Right lung (tissue), 5 donors: ENCODE results near the gene SDK1. TPM values are rescaled to one million over a fixed set of nuclear protein-coding genes. Genes with fewer than 3 reads are reported as not detected.
"Not testable (repeated sequence)": the region's sequence is repeated elsewhere in the genome, so short reads cannot be mapped to it uniquely, and the experiment has no call there.

Source experiments
- DNase-seq, 2 donors: peaks; one replicate each; pipeline ENCODE4 v3.0.0-alpha.2; 2013
- polyA plus RNA-seq, 5 donors: library from polyadenylated mRNA; unstranded; fragments of 120-200 nt; gene quantifications; one replicate each; pipeline versions ENCODE4 v1.2.1 to v1.2.3, GENCODE V29; 2013; ENCODE audit warnings: inconsistent platforms in 1 of 5, low replicate concordance in 1 of 5; ENCODE audit not compliant: insufficient read length in 5 of 5, insufficient read depth in 1 of 5

SDK1 gene
- polyA plus RNA-seq, 5 donors: 8.1 to 19.5 (median 9.5) TPM

DNA sequence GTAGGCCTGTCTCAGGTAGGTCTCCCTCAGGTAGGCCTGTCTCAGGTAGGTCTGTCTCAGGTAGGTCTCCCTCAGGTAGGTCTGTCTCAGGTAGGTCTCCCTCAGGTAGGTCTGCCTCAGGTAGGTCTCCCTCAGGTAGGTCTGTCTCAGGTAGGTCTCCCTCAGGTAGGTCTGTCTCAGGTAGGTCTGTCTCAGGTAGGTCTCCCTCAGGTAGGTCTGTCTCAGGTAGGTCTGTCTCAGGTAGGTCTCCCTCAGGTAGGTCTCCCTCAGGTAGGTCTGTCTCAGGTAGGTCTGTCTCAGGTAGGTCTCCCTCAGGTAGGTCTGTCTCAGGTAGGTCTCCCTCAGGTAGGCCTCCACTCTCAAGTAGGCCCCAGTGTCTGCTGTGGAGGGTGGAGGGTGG is 281.1 kb downstream of the SDK1 start:
- DNase-seq: not testable (repeated sequence)

DNA sequence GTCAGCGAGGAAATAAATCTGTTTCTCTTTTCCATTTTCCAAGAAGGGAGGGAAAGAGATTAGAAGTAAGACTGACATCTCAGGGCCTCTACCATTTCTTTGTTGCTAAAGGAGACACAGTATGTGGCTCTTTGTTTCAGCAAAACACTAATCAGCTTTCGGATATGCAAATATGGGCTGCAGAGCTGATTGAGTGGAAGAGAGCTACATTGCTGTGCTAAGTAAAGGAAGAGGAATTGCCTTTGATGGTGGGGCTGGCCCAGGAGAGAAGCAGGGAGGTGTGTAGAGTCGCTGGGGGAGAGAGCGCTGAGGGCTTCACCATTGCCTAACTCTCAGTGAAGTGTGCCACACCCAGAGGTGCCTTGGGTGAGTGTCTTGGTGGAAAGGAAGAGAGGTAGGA is 284.8 kb downstream of the SDK1 start:
- DNase-seq: no peak

DNA sequence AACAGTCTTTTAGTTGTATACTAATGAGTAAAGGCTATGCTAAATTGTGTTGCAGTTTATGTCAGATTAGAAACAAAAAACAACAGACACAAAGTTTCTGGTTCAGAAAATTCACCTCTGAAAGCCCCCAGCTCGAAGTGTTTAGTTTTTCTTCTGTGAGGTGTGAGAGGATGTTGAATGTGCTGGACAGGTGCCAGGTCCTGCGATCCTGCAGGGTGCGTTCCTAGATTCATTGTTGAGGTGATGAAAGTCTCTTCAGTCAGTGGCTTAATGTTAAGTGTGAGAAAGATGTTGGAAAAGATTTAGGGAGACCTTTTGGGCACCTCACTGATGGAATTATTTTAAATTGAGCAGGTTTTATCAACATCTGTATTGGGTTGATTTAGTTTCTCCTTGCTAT is 287.3 kb downstream of the SDK1 start:
- DNase-seq: peak in 1 of 2 donors; percentile 8

DNA sequence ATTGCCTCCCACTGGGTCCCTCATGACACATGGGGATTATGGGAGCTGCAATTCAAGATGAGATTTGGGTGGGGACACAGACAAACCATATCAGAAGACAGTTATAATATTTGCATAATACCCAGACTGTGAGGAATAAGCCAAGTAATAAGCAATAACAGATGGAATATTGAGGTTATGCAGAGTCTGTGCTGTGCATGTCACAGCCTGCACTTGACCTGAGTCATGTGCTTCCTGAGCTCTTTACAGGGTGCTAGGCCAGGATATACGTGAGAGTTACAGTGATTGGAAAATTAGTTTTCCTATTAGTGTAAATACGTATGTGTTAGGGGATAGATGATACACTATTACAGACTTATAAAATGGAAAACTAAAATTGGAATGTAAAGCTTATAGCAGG is 288.7 kb downstream of the SDK1 start:
- no peak for DNase-seq

DNA sequence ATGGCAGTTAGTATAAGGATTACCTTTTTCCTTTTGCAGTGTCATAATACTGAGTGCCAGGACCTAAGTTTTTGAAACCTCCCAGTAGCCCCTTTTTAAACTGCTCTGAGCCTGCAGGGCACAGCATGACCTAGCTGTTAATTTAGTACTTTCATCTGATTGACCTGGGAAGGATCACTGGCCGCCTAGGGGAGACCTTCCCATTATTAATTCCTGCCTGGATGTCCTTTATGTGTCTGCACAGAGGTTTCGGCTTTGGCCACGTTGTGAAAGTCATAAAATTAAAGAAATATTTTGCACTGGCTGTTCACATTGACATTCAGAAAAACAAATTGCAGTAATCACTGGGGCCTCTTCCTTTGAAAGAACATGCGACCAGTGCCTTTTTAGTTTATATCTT is 290.2 kb downstream of the SDK1 start:
- no peak for DNase-seq

DNA sequence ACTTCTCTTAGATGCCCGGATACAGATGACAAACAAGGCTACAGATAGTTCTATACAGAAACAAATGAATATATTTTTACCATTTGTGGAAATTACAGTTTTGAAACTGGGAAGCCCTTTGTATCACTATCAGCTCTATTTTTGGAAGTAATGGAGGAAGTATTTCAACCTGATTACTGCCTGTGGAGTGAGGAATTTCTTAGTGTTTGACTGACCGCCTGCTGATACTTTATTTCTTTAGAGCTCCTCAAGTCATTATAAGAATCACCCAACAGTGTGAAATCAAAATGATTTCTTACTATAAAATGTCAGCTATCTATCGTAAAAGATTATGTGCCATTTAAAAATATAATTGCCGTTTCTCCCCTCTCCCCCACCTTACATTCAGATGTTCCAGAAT is 290.9 kb downstream of the SDK1 start:
- no peak for DNase-seq

DNA sequence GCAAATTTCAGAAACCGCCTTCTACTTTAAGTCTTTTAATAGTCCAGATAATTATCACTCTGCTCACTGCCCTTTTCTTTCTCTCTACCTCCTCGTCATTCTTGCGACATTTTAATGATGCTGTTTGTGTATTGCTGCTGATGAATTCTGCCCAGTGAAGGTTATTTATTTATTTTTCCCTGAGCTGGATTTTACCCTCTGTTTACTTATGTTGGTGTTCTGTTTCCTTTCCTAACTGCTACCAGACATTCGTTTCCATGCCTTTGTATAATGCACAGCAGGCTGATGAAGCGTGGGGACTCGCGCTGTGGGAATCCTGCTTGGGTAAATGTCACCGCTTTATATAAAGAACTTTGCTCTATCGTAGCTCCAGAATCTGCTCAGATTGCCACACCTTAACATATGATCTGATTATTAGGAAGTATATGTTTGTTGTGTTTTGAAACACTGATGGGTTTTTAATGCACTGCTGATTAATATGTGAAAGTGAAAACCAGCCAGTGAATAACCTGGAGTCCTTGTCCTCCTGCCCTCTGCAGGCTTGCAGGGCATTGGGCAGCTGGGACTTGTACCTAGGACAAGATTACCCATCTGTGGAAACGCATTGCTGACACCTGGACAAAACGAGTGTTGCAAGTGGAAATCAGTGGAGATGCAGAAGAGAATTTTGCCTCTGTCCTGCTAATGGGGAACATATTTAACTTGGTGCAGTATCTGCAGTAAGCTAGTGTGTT is 291.5 kb downstream of the SDK1 start:
- peak in 1 of 2 donors; percentile 4 for DNase-seq

DNA sequence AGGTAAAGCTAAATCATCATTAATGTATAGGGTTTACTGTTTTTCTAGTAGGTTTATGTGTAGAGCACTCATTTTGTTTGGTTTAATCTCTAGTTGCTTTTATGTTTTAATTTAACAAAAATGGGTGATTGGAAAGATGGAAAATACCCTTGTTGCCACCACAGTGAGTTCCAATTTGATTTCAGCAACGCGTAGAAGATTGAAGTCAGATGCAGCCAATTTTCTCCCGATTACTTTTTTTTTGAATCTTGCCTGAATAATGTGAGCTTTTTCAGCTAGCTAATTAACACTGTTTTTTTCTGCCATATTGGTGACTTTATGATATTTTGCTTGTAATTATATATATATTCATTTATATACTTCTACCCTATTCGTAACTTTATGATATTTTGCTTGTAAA is 293.8 kb downstream of the SDK1 start:
- no peak for DNase-seq

DNA sequence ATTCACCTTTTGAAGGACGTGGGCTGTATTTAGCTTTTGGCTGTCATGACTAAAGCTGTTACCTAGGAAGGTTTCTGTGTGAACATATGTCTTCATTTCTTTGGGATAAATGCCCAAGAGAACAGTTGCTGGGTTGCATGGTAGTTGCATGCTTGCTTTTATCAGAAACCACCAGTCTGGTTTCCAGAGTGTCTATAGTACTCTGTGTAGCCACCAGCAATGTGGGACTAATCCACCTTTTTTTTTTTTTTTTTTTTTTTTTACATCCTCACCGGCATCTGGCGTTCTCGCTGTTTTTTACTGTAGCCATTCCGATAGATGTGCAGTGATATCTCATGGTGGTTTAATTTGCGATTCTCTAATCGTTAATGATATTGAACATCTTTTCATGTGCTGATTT is 297.8 kb downstream of the SDK1 start:
- DNase-seq: no peak

DNA sequence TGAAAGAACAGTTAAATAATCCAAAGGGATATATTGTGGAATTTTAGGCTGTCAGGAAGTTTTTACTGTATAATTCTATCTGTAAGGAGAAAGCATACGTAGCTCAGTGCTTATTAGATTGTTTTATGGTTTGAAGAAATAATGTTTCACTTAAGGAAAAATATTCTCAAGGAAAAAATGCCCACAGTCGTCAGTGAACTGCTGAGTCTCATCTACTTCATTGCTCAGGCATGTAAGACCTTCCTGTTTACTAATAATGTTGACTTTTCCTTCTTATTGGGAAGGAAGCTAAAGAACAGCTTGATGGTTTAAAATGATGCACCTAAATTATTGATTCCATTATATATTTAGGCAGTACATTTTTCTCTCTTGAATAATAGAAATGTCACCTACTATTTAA is 304.2 kb downstream of the SDK1 start:
- DNase-seq: no peak

DNA sequence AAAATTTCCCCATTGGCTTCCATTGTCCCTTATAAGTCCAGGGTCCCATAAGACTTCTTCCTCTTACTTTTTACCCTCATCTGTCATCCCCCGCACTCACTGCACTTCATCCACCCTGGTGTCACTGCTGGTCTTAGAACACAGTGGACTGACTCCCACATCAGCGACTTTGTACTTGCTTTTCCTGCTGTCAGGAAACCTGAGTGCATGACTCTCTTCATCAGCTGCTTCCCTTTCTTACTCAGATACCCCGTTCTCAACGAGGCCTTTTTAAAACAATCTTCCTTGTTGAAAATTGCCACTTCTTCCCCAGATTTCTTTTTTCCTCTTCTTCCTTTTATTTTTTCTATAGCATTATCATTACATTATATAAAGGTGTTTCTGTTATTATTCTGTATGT is 305.4 kb downstream of the SDK1 start:
- no peak for DNase-seq

DNA sequence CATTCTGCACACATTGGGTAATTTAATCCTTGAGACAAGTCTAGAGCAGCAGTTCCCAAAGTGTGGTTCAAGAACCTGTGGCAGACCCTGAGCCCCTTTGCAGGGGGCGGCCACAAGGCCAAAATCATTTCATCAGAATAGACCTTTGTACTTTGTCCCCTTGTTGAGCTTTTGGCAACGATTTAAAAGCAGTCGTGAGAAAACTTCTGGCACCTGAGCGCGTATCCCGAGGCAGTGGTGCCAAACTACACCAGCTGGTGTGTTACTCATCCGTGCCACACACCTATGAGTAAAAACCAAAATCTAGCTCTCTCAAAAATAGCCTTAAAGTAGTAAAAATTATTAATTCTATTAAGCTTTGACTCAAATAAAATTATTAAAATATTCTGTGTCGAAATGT is 306.8 kb downstream of the SDK1 start:
- no peak for DNase-seq

DNA sequence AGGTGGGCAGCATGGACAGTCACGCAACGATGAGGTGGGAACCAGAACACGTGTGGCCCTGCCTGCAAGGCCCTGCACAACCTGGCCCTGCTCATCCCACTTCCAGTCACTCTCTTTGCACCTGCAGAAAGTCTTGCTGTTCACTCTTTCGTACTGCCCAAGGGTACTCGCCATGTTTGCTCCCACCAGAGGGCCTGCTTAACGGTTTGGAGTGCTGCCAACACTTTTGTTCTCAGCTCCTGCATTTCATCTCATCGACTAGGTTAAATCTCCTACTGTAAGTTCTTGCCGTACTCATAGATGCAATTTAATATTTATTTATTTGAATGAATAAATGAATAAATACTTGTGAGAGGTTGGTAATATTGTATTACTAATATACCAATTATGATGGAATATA is 315.3 kb downstream of the SDK1 start:
- no peak for DNase-seq

DNA sequence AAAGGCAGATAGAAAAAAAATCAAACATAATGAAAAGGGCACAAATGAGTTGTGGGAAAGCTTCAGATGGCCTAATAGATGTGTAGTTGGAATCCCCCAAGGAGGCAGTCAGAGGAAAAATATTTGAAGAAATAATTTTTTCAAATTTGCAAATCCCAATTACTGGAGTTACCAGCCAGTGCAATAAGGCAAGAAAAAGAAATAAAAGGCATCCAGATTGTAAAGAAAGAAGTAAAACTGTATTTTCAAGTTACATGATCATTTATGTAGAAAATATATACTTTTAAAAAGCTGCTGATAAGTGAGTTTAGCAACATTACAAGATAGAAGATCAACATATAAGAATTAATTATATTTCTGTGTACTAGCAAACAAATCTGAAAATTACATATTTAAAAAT is 329.0 kb downstream of the SDK1 start:
- DNase-seq: no peak

DNA sequence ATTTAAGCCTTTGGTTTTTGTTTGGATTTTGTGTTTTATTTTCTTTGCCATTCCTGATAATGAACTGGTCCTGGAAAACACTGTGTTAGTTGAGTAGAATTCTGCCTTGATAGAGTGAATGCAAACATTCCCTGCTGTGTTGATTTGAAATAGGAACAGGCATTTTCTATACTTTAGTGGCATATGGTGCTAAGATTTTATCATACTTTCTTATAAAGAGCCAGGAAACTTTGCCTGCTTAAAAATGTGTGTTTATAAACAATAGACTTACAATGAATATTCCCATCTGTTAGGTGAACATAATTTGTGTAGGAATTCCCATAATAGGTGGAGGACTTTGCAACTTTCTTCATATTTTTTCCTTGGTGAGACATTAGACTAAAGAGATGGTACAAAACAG is 333.3 kb downstream of the SDK1 start:
- no peak for DNase-seq

DNA sequence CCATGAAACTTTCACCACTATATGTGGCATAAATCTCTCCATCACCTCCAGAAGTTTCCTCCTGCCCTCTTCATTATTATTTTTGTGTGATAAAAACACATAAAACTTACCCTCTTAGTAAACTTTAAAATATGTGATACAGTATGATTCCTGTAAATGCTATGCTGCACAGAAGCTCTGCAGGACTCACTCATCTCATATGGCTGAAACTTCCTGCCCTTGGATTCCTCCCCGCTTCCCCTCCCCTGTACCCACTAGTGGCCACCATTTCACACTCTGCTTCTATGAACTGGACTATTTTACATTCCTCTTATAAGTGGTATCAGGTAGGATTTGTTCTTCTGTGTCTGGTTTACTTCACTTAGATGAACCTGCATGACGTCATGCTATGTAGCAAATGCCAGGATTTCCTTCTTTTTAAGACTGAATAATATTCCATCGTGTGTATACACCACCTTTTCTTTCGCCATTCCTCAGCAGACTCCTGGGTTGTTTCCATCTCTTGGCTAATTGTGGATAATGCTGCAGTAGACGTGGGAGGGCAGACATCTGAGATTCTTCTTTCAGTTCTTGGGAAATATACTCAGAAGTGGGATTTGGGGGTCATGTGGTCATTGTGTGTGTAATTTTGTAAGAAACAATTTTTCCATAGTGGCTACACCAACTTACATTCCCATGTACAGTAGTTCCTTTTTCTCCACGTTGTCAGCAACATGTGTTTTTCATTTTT is 335.2 kb downstream of the SDK1 start:
- no peak for DNase-seq

DNA sequence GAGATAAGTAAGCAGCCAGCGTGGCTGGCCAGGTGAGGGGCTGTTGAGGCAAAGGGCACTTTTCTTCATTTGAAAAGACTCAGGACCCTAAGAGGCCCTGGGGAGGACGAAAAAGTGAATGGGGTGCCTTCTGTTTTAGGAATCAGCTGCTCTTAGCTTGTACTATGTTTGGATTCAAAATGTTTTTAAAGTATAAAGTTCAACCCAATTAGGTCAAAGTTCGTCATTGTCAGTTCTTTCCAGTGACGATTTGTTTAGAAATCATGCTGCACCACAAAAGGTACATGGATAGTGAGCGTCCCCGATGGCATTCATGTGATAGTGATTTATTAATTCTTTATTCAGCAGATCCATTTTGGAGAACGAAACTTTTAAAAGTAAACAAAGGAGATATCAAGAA is 338.2 kb downstream of the SDK1 start:
- DNase-seq: no peak

DNA sequence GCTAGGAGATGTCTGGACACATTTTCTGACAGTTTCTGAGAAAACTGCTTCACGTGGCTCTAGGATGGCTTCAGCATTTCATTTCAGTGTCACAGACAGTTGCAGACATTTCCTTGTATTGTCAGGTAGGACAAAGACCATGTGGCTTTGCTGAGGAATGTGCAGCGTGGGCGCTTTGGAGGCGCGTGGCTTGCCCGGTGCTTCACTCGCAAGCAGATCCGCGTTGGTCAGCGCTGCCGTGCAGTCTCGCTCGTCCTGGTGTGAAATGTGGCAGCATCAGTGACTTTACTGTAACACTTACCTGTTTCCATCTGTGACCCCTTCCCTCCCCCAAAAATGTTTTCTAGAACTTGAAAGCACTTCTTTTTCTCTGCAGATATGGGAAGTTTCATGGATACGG is 340.5 kb downstream of the SDK1 start:
- no peak for DNase-seq

DNA sequence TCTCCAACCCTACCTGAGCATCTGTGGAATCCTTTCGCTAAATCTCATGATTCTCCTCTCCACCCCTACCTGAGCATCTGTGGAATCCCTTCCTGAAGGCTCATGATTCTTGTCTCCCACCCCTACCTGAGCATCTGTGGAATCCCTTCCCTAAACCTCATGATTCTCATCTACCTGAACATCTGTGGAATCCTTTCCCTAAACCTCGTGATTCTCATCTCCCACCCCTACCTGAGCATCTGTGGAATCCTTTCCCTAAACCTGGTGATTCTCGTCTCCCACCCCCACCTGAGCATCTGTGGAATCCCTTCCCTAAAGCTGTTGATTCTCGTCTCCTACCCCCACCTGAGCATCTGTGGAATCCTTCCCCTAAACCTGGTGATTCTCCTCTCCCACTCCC is 342.0 kb downstream of the SDK1 start:
- no peak for DNase-seq

DNA sequence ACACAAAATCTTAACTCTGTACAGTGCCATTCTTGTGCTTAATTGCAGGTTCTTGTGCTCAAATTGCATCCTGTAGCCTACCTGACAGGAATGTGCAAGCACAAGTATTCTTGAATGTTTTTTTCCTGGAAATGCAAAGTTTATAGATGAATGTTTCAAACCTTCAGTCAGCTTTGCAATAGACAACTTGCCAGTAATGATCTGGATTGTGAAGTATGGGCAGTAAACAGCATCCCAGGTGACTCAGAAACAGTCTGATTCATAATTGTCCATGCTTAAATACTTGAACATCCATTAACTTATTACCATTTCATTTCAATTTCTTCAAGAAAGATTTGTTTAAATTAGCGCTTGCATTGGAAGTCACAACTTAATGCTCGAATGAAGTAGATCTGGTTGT is 347.2 kb downstream of the SDK1 start:
- DNase-seq: no peak

DNA sequence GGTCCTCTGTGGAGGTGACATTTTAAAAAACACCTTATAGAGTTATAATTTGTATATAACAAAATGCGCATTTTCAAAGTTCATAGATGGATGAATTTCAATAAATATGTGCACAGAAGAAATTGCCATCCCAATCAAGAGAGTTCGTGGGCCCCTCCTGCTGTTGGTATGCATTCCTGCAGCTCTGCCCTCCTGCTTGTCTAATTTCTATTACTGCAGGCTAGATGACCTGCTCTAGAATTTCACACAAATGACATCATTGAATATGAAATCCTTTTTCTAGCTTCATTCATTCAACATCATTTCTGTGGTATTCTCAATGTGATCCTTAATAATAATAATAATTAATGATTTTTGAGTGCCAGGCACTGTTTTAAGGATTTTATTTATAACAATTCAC is 348.2 kb downstream of the SDK1 start:
- DNase-seq: no peak

DNA sequence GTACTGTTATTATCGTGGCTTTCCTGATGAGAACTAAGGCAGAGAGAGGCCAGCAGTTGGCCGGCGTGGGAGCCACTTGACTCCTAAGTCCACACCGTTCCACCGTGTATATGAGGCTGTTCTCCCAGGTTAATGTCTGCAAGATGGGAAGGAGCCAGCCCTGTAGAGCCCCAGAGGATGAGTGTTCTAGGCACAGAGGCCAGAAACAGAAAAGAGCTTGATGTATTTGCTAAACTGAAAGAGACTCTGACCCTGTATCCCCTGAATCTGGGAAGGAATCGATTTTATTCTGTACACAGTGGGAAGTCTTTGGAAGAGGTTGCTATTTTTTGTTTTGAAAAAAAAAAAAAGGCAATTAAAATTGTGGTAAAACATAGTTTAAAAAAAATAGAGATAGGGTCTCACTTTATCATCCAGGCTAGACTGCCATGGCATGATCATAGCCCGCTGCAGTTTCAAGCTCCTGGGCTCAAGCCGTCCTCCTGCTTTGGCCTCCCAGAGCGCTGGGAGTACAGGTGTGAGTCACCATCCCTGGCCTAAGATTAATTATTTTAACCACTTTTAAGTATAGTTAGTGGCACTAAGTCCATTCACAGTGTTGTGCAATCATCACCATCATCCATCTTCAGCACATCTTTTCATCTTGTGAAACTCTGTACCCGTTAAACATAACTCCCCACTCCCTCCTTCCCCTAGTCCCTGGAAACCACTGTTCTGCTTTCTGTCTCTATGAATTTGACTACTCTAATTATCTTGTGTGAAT is 348.8 kb downstream of the SDK1 start:
- no peak for DNase-seq

DNA sequence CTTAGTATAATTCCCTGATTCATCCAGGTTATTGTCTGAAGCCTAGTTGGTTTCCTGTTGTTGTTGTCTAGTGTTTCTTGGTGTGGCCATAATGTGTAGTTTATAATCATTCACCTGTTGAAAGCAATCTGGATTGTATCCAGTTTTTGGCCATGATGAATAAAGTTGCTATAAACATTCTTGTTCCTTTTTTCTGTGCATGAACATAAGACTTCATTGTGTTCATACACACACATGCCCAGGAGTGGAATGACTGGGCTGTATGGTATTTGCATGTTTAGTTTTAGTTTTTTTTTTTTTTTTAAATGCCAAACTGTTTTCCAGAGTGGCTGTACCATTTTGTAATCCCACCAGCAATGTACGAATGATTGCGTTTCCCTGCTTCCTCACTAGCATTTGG is 349.8 kb downstream of the SDK1 start:
- DNase-seq: no peak
